HG02642 (cell line): Measurements from ENCODE around the gene ADAM12.

Experiments
- ATAC-seq: cut with Tn5 transposase; IDR thresholded peaks from one replicate; pipeline ENCODE4 v1.9.1; 2021; ENCODE audit warnings: mild to moderate bottlenecking; ENCODE audit not compliant: unreplicated experiment, poor library complexity

Gene ADAM12

DNA sequence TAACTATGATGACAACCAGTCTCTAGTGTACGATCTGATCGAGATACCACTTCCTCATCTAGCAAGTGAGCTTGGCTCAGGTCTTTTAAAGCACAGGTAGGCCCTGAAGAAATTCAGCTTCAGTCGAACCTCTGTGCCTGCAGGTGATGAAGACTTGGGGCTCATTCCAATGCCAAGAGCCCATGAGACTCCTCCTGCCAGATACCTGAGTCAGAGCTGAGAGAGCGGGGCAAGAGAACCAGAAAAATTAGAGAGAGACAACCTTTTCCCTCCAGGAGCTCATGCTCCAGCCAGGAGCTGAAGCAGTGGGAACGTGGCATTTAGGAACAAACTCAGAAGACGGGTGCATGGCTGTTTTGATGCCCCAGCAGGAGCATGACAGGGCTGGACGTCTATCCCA lies 259.3 kb downstream of the ADAM12 start:
- ATAC-seq = no peak

DNA sequence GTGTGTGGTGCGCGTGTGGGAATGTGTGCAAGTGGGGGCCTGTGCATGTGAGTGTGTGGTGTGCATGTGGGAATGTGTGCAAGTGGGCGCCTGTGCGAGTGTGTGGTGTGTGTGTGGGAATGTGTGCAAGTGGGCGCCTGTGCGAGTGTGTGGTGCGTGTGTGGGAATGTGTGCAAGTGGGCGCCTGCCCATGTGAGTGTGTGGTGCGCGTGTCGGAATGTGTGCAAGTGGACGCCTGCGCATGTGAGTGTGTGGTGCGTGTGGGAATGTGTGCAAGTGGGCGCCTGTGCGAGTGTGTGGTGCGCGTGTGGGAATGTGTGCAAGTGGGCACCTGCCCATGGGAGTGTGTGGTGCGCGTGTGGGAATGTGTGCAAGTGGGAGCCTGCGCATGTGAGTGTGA lies 259.7 kb downstream of the ADAM12 start:
- ATAC-seq = no peak

DNA sequence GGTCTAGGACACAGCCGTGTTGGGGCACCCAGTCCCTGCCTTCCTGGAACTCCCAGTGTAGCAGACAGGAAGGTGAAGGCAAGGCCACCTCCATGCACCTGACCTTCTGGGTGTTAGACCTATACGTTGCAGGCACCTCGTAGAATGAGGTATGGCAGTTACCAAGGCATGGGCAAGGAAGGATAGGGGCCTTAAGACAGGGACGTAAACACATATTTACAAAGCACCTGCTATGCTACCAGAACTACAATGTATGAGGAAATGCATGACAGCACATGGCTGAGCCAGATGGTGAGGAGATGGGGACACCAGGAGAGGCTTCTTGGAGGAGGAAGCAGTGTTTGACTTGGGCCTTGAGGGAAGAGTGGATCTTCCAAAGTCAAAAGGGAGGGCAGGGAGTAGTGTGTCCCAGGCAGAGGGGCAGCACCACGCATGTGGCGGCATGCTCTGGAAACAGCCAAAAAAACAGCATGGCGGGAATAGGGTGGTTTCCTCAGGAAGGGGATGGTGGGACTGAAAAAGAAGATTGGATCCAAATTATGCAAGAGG lies 260.7 kb downstream of the ADAM12 start:
- ATAC-seq = no peak

DNA sequence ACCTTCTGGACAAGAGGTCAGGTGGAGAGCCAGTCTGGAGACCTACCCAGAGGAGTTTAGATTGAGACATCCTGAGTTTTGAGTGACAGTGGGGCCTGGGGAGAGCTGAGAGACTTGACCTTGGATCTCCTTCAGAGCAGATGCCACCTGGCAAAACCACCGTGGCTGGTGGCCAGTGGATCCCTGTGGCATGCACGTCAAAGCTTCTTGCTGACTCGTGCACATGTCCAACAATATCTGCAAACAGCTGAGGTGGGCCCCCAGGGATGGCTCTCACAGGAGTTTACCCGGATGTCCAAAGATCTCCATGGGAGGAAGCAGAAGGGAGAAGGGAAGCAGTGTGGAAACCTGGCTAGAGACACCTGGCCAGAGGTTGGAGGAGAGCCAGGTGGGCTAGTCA lies 261.4 kb downstream of the ADAM12 start:
- ATAC-seq = no peak

- ATAC-seq = no peak
Observed at GRCh38 chr10:126126023-126126422, 262.3 kb downstream of the ADAM12 start.

GRCh38 chr10:126124668-126125349 lies 263.5 kb downstream of the ADAM12 start:
- ATAC-seq = no peak

DNA sequence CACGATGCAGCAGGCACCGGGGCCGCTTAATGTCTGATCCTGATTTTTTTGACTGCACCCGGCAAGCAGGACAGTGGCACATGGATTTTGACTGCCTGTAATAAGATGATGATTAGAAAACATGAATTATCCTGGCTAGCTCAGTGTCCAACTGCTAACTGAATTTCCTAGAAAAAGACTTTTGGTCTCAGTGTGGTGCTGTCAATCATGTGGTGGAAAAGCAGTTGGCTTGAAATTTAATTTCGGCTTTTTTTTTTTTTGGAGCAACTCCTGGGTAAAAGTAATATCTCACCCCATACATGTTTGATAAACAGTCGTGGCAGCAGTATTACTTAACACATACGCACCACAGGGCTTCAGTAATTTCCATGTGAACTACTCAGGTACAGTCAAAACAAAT lies 264.2 kb downstream of the ADAM12 start:
- no peak for ATAC-seq

- no peak for ATAC-seq
Observed at GRCh38 chr10:126123466-126123865, 264.8 kb downstream of the ADAM12 start.

GRCh38 chr10:126122881-126123280 lies 265.4 kb downstream of the ADAM12 start:
- ATAC-seq = no peak

GRCh38 chr10:126119599-126119998 lies 268.7 kb downstream of the ADAM12 start:
- no peak for ATAC-seq

DNA sequence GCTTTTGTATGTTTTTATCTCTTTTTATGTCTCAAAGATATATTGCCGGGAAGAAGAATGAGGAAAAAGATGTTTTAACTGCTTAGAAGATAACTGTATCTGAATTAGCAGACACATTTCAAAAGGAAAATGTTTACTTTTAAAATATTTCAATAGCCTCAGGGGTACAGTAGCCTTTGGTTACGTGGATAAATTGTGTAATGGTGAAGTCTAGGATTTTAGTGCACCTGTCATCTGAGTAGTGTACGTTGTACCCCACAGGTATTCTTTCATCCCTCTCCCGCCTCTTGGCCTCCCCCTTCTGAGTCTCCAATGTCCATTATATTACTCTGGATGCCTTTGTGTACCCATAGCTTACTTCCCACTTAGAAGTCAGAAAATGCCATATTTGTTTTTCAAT lies 269.8 kb downstream of the ADAM12 start:
- ATAC-seq = no peak

DNA sequence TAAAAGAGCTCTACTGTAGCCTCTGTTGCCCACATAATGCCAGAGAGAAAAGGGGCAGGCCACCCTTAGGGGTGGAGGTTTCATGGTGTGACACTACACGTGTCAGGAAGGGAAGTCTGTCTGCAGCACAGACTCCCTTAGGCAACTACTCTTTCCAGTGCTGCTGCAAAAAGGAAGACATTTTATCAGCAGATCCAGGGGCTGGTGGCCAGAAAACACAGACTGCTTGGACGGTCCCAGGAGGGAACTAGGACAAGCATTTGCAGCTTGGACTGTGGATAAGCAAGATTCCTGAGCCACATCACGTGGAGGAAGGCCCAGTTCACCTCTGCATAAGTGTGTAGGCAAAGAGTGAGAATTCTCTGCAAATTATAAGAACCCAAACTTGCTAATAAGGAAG lies 271.1 kb downstream of the ADAM12 start:
- no peak for ATAC-seq

GRCh38 chr10:126115886-126116285 lies 272.4 kb downstream of the ADAM12 start:
- ATAC-seq = no peak

DNA sequence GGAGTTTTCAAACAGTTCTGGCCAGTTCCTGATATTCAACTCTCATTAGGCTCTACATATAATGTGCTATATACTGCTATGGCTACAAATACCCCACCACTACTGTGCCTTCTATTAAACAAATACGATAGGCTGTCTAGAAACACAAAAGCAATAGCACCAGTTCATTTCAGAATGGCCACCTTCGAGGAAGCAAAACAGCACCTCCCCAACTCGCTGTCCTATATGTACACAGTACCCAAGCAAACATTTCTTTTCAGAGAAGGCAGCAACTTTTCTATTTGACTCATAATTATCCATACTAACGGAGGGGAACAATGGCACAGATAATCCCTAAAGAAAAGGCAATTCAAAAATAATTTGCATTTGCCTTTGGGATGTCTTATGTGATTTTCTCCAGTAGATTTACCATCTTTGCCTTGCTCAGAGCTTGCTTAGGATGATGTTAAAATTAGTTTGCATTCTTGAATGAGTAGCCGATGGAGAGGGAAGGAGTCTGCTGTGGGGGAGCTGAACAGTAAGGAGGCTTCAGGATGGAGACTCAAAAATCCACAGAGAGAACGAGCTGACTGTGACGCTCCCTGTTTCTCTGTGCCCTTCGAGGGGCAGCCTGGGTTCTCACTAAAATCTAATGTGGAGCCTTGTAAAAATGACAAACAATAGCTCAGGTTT lies 273.3 kb downstream of the ADAM12 start:
- no peak for ATAC-seq

DNA sequence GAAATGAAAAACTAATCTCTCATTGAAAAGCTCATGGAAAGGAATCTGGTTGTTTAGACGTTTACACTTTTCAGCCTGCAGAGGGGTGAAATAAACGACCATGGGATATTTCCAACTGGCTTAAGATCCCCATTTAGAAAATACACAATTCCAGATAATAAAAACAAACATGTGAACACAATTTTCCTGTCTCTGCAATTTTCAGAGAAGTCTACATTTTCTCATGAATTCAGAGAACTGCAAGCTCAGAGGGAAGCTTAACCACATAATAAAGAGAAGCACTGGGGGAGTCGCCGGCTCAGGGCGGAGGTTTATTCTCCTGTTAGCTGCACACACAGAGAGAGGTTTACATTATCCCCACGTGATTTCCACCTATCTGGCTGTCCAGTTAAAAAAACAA lies 276.8 kb downstream of the ADAM12 start:
- ATAC-seq = no peak

DNA sequence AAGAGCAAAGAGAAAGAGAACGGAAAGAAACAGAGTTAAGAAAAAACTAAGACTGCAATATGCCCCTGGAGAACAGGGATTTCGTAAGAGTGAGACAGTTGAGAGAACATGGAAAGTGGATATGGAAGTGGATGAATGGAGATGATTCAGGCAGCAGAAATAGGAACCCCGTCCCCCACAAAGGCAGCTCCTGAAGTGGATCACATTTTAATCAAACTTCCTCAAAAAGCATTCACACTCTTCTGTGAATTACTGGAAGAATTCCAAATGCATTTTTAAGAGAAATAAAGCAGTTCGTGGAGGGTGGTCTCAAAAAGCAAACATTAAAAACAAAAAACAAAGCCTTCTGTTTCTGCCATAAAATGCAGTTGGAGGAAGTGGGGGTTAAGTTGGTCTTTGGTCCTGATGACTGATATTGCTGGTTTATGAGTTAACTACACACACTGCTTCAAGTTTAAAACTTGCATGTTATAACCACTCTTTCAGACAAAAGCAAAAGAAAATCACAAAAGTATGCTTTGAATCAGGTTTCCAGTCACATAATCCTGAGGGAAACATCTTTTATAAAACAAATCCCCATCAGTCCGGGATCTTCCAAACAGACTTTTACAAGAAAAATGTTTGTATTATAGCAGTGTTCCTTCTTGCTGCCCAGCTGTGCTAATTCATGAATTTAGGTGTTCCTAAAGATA lies 277.6 kb downstream of the ADAM12 start:
- no peak for ATAC-seq

GRCh38 chr10:126109893-126110292 lies 278.4 kb downstream of the ADAM12 start:
- no peak for ATAC-seq

- no peak for ATAC-seq
Observed at GRCh38 chr10:126108693-126109092, 279.6 kb downstream of the ADAM12 start.

- ATAC-seq = no peak
Observed at GRCh38 chr10:126104767-126105166, 283.5 kb downstream of the ADAM12 start.

GRCh38 chr10:126102636-126103035 lies 285.6 kb downstream of the ADAM12 start:
- ATAC-seq = no peak

GRCh38 chr10:126101736-126102135 lies 286.5 kb downstream of the ADAM12 start:
- peak; percentile 86 for ATAC-seq
